Fibroblast of the aortic adventitia (primary cell): ENCODE data around the gene TAF4. TPM values are rescaled to one million over a fixed set of nuclear protein-coding genes. Genes with fewer than 3 reads are reported as not detected.
"Not testable (repeated sequence)": the region's sequence is repeated elsewhere in the genome, so short reads cannot be mapped to it uniquely, and the experiment has no call there.

Source experiments
- DNase-seq: peaks from one replicate; pipeline ENCODE4 v3.0.0-alpha.2; 2010; ENCODE audit warnings: low read depth
- H3K4me3 ChIP-seq: 2 replicates; pipeline ENCODE4 v1.5.1; 2011; ENCODE audit warnings: low read depth, mild to moderate bottlenecking, control low read depth, low read length, moderate library complexity
- CTCF ChIP-seq: IDR thresholded peaks from 2 replicates; pipeline ENCODE4 v1.5.1; 2011; ENCODE audit warnings: mild to moderate bottlenecking, low read length, control low read depth, inconsistent platforms; ENCODE audit not compliant: insufficient read depth
- total RNA-seq: library from RNA; depleted of rRNA; stranded (reverse); fragments of >200 nt; gene quantifications from 2 replicates; pipeline ENCODE4 v1.2.3, GENCODE V29; 2012; ENCODE audit warnings: low replicate concordance

The TAF4 gene
- total RNA-seq, 1 donor: 5.4 TPM

GRCh38 chr20:61986762-61987321 is 78.8 kb downstream of the TAF4 start:
- no peak for DNase-seq
- no peak overlapping the region for H3K4me3 ChIP-seq
- no peak for TF ChIP-seq CTCF

- no peak for DNase-seq
- TF ChIP-seq CTCF: no peak
- no peak overlapping the region for H3K4me3 ChIP-seq
Observed at GRCh38 chr20:61985096-61985495, 80.6 kb downstream of the TAF4 start.

GRCh38 chr20:61984431-61984830 is 81.2 kb downstream of the TAF4 start:
- DNase-seq: not testable (repeated sequence)

GRCh38 chr20:61983965-61984364 is 81.7 kb downstream of the TAF4 start:
- no peak for DNase-seq
- no peak overlapping the region for H3K4me3 ChIP-seq
- no peak for TF ChIP-seq CTCF

More at GRCh38 chr20:61984431-61984830, 81.2 kb downstream of the TAF4 start:
- H3K4me3 ChIP-seq: not testable (repeated sequence)

- no peak overlapping the region for H3K4me3 ChIP-seq
- no peak for TF ChIP-seq CTCF
- DNase-seq: no peak
Observed at GRCh38 chr20:61982951-61983315, 82.7 kb downstream of the TAF4 start.

GRCh38 chr20:61982191-61982950 is 83.3 kb downstream of the TAF4 start:
- H3K4me3 ChIP-seq: no peak overlapping the region

GRCh38 chr20:61981691-61982090 is 84.0 kb downstream of the TAF4 start:
- DNase-seq, H3K4me3 ChIP-seq: not testable (repeated sequence)

More at GRCh38 chr20:61982191-61982950, 83.3 kb downstream of the TAF4 start:
- TF ChIP-seq CTCF: no peak
- no peak for DNase-seq
